Measurements from ENCODE around the gene S100A5. TPM values are rescaled to one million over a fixed set of nuclear protein-coding genes. Genes with fewer than 3 reads are reported as not detected.

Gene S100A5
- total RNA-seq, 1 donor from 2014 or later = 0.47 TPM

- no peak for TF ChIP-seq CTCF (IDR thresholded peaks at IDR 0.05)
- peaks cover 28% of the 10 kb centered on the region for H3K4me1 Mint-ChIP-seq (ENCODE audit: low read depth)
- no peaks in the 10 kb centered on the region for H3K36me3 Mint-ChIP-seq (ENCODE audit: low read depth)
- H3K4me3 Mint-ChIP-seq (ENCODE audit: unreplicated experiment) = no peak overlapping the region
- DNase-seq (ENCODE audit: low spot score) = no peak
- no peaks in the 10 kb centered on the region for H3K9me3 Mint-ChIP-seq (ENCODE audit: low read depth)
- H3K27ac Mint-ChIP-seq (ENCODE audit: unreplicated experiment) = peak overlapping the region; percentile 41
- no peaks in the 10 kb centered on the region for H3K27me3 Mint-ChIP-seq (ENCODE audit: low read depth)
Measured at GRCh38 chr1:153561466-153561985, 20.8 kb upstream of the S100A5 start.

- Mint-ChIP-seq H3K36me3 (ENCODE audit: low read depth) (no peaks in the 10 kb centered on the region), H3K9me3 (ENCODE audit: low read depth) (no peaks in the 10 kb centered on the region)
- TF ChIP-seq CTCF (IDR thresholded peaks at IDR 0.05) = no peak
Measured at GRCh38 chr1:153560771-153561465, 20.2 kb upstream of the S100A5 start.

GRCh38 chr1:153560241-153560640 lies 19.5 kb upstream of the S100A5 start:
- no peak for DNase-seq (ENCODE audit: low spot score)
- H3K27ac Mint-ChIP-seq (ENCODE audit: unreplicated experiment) = no peak overlapping the region
- no peak overlapping the region for H3K4me3 Mint-ChIP-seq (ENCODE audit: unreplicated experiment)
- no peaks in the 10 kb centered on the region for H3K9me3 Mint-ChIP-seq (ENCODE audit: low read depth)
- H3K27me3 Mint-ChIP-seq (ENCODE audit: low read depth) = no peaks in the 10 kb centered on the region
- peaks cover 17% of the 10 kb centered on the region for H3K4me1 Mint-ChIP-seq (ENCODE audit: low read depth)
- no peak for TF ChIP-seq CTCF (IDR thresholded peaks at IDR 0.05)
- no peaks in the 10 kb centered on the region for H3K36me3 Mint-ChIP-seq (ENCODE audit: low read depth)

More at GRCh38 chr1:153560771-153561465, 20.2 kb upstream of the S100A5 start:
- DNase-seq (ENCODE audit: low spot score) = no peak
- no peaks in the 10 kb centered on the region for H3K27me3 Mint-ChIP-seq (ENCODE audit: low read depth)
- H3K4me1 Mint-ChIP-seq (ENCODE audit: low read depth) = peaks cover 23% of the 10 kb centered on the region
- H3K27ac Mint-ChIP-seq (ENCODE audit: unreplicated experiment) = peak overlapping the region; percentile 17
- no peak overlapping the region for H3K4me3 Mint-ChIP-seq (ENCODE audit: unreplicated experiment)

- no peak for TF ChIP-seq CTCF (IDR thresholded peaks at IDR 0.05)
- Mint-ChIP-seq H3K4me1 (ENCODE audit: low read depth) (peaks cover 22% of the 10 kb centered on the region), H3K9me3 (ENCODE audit: low read depth) (no peaks in the 10 kb centered on the region), H3K27me3 (ENCODE audit: low read depth) (no peaks in the 10 kb centered on the region), H3K4me3 (ENCODE audit: unreplicated experiment) (no peak overlapping the region), H3K27ac (ENCODE audit: unreplicated experiment) (no peak overlapping the region), H3K36me3 (ENCODE audit: low read depth) (no peaks in the 10 kb centered on the region)
- no peak for DNase-seq (ENCODE audit: low spot score)
Measured at GRCh38 chr1:153557877-153558276, 17.1 kb upstream of the S100A5 start.

- no peaks in the 10 kb centered on the region for H3K9me3 Mint-ChIP-seq (ENCODE audit: low read depth)
- no peak for DNase-seq (ENCODE audit: low spot score)
- TF ChIP-seq CTCF (IDR thresholded peaks at IDR 0.05) = no peak
- H3K27ac Mint-ChIP-seq (ENCODE audit: unreplicated experiment) = no peak overlapping the region
- H3K36me3 Mint-ChIP-seq (ENCODE audit: low read depth) = no peaks in the 10 kb centered on the region
- H3K4me3 Mint-ChIP-seq (ENCODE audit: unreplicated experiment) = no peak overlapping the region
- peaks cover 19% of the 10 kb centered on the region for H3K4me1 Mint-ChIP-seq (ENCODE audit: low read depth)
- H3K27me3 Mint-ChIP-seq (ENCODE audit: low read depth) = no peaks in the 10 kb centered on the region
Measured at GRCh38 chr1:153556348-153556747, 15.6 kb upstream of the S100A5 start.

Data from chondrocyte (in vitro differentiated cells).